K562 (cell line): Measurements from ENCODE around the gene SYCE1.

Experiments
- MED1 ChIP-seq: sonication (generic); formaldehyde crosslinking; IDR thresholded peaks from 2 replicates; pipeline ENCODE4 v1.8.1; 2023; ENCODE audit warnings: missing genetic modification reagents, borderline replicate concordance
- RFX5 ChIP-seq: IDR thresholded peaks from 2 replicates; pipeline ENCODE4 v1.6.1; 2011; ENCODE audit warnings: low read depth, mild to moderate bottlenecking, improper control_type of control experiment, low read length
- ZNF699 ChIP-seq: fragments of 250-450 bp; sonication (Bioruptor Pico); IDR thresholded peaks from 2 replicates; pipeline ENCODE4 v1.8.0; 2021; ENCODE audit warnings: mild to moderate bottlenecking, moderate library complexity; ENCODE audit not compliant: insufficient replicate concordance
- TF ChIP-seq, protein P1 (sequence below): fragments of 450-650 bp; IDR thresholded peaks from 2 replicates; pipeline ENCODE4 v1.6.1; 2016; ENCODE audit warnings: low read depth

DNA sequence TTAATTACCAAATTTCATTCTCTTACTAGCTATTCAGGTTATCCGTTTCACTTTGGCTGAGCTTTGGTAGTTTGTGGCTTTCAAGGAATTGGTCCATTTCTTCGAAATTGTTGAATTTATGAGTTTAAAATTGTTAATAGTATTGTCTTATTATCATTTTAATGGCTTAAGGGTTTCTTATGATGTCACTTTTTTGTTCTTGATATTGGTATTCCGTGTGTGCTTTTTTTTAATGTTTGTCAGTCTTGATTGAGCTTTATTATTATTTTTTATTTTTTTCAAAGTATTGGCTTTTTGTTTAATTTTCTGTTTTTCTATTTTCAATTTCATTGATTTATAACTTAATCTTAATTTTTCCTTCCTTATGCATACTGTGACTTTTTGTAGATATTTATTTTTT lies 35.3 kb upstream of the SYCE1 start:
- TF ChIP-seq MED1 (CRISPR knock-in tag), result no peak
- no peak for TF ChIP-seq ZNF699
- TF ChIP-seq RFX5, result no peak
- TF ChIP-seq, protein P1, sequence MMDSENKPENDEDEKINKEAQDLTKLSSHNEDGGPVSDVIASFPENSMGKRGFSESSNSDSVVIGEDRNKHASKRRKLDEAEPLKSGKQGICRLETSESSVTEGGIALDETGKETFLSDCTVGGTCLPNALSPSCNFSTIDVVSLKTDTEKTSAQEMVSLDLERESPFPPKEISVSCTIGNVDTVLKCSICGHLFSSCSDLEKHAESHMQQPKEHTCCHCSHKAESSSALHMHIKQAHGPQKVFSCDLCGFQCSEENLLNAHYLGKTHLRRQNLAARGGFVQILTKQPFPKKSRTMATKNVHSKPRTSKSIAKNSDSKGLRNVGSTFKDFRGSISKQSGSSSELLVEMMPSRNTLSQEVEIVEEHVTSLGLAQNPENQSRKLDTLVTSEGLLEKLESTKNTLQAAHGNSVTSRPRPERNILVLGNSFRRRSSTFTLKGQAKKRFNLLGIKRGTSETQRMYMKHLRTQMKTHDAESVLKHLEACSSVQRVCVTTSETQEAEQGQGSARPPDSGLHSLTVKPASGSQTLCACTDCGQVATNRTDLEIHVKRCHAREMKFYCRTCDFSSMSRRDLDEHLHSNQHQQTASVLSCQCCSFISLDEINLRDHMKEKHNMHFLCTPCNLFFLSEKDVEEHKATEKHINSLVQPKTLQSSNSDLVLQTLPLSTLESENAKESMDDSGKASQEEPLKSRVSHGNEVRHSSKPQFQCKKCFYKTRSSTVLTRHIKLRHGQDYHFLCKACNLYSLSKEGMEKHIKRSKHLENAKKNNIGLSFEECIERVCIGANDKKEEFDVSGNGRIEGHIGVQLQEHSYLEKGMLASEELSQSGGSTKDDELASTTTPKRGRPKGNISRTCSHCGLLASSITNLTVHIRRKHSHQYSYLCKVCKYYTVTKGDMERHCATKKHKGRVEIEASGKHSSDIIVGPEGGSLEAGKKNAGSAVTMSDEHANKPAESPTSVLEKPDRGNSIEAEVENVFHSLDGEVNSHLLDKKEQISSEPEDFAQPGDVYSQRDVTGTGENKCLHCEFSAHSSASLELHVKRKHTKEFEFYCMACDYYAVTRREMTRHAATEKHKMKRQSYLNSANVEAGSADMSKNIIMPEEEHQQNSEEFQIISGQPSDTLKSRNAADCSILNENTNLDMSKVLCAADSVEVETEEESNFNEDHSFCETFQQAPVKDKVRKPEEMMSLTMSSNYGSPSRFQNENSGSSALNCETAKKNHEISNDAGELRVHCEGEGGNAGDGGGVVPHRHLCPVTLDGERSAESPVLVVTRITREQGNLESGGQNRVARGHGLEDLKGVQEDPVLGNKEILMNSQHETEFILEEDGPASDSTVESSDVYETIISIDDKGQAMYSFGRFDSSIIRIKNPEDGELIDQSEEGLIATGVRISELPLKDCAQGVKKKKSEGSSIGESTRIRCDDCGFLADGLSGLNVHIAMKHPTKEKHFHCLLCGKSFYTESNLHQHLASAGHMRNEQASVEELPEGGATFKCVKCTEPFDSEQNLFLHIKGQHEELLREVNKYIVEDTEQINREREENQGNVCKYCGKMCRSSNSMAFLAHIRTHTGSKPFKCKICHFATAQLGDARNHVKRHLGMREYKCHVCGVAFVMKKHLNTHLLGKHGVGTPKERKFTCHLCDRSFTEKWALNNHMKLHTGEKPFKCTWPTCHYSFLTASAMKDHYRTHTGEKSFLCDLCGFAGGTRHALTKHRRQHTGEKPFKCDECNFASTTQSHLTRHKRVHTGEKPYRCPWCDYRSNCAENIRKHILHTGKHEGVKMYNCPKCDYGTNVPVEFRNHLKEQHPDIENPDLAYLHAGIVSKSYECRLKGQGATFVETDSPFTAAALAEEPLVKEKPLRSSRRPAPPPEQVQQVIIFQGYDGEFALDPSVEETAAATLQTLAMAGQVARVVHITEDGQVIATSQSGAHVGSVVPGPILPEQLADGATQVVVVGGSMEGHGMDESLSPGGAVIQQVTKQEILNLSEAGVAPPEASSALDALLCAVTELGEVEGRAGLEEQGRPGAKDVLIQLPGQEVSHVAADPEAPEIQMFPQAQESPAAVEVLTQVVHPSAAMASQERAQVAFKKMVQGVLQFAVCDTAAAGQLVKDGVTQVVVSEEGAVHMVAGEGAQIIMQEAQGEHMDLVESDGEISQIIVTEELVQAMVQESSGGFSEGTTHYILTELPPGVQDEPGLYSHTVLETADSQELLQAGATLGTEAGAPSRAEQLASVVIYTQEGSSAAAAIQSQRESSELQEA, result no peak
